ENCODE measurements around the gene TROAP.
"Not testable (repeated sequence)": the region's sequence is repeated elsewhere in the genome, so short reads cannot be mapped to it uniquely, and the experiment has no call there.

The TROAP gene

GRCh38 chr12:49369411-49370145, 46.5 kb downstream of the TROAP start:
- DNase-seq = peak; percentile 19

- DNase-seq = no peak
Measured at GRCh38 chr12:49370539-49370938, 47.5 kb downstream of the TROAP start.

GRCh38 chr12:49375406-49375805, 52.4 kb downstream of the TROAP start:
- DNase-seq = no peak

- no peak for DNase-seq
Measured at GRCh38 chr12:49377386-49377785, 54.3 kb downstream of the TROAP start.

GRCh38 chr12:49380184-49380583, 57.1 kb downstream of the TROAP start:
- not testable (repeated sequence) for DNase-seq
